GM21360 (cell line): ENCODE data around the gene ZDHHC20.

Experiments used
- ATAC-seq: cut with Tn5 transposase; IDR thresholded peaks from one replicate; pipeline ENCODE4 v1.9.1; 2021; ENCODE audit warnings: mild to moderate bottlenecking, moderate library complexity; ENCODE audit not compliant: unreplicated experiment

ZDHHC20 gene

GRCh38 chr13:21328836-21329477, 130.1 kb downstream of the ZDHHC20 start:
- ATAC-seq: no peak

- no peak for ATAC-seq
Observed at GRCh38 chr13:21328201-21328600, 130.9 kb downstream of the ZDHHC20 start.

GRCh38 chr13:21326155-21327031, 132.7 kb downstream of the ZDHHC20 start:
- ATAC-seq: no peak

- no peak for ATAC-seq
Observed at GRCh38 chr13:21324803-21325202, 134.3 kb downstream of the ZDHHC20 start.

- no peak for ATAC-seq
Observed at GRCh38 chr13:21322988-21323387, 136.1 kb downstream of the ZDHHC20 start.
